NK-92 (cell line): ENCODE data around the gene F7.

Experiments used
- DNase-seq: peaks from one replicate; lab custom pipeline; 2025; ENCODE audit not compliant: unreplicated experiment; lab: John Stamatoyannopoulos, UW

F7 gene

DNA sequence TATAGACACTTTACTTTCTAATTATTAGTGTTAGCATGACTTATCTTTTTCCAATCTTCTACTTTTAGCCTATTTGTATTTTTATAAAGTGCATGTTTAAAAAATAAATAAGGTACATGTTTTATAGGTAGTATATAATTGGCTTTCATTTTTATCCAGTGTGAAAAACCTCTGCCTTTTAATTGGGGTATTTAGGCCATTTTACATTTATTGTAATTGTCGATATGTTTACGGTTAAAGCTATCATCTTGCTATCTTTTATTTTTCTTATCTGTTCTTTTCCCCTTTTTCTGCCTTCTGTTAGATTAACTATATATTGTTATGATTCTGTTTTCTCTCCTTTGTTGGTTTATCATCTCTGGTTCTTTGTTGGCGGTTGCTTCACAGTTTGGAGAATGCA is 62.0 kb downstream of the F7 start:
- DNase-seq = no peak

GRCh38 chr13:113168211-113168610 is 62.6 kb downstream of the F7 start:
- DNase-seq = no peak

- no peak for DNase-seq
Measured at GRCh38 chr13:113169277-113170272, 64.0 kb downstream of the F7 start.
